ENCODE results near the gene CPED1. TPM values are rescaled to one million over a fixed set of nuclear protein-coding genes. Genes with fewer than 3 reads are reported as not detected.
"Not testable (repeated sequence)": the region's sequence is repeated elsewhere in the genome, so short reads cannot be mapped to it uniquely, and the experiment has no call there.

CPED1 gene
- total RNA-seq, 4 donors from 2014 or later = 7.4 to 19.6 (median 11.4) TPM

- Histone ChIP-seq H3K4me3 (replicated peaks in 1 of 3) (no peak overlapping the region), H3K27ac (no peak overlapping the region), H3K4me1 (no peaks in the 10 kb centered on the region), H3K9me3 (no peaks in the 10 kb centered on the region), H3K27me3 (no peaks in the 10 kb centered on the region), H3K36me3 (no peaks in the 10 kb centered on the region)
- 73 to 79% methylated on average over 4 of the region's 4 CpGs for WGBS, 2 donors
- intact Hi-C loops (cut with DNase I) = no loop called here
- no peak for DNase-seq
- no peak for TF ChIP-seq CTCF (IDR thresholded peaks at IDR 0.05)
- no peak for TF ChIP-seq POLR2A (IDR thresholded peaks at IDR 0.05)
Measured at GRCh38 chr7:121069346-121070100, 81.0 kb downstream of the CPED1 start.

- 100% methylated on average over 1 of the region's 1 CpG for WGBS, 2 donors
- Histone ChIP-seq H3K4me1 (no peaks in the 10 kb centered on the region), H3K36me3 (no peaks in the 10 kb centered on the region), H3K4me3 (replicated peaks in 1 of 3) (no peak overlapping the region), H3K27ac (no peak overlapping the region), H3K27me3 (no peaks in the 10 kb centered on the region), H3K9me3 (no peaks in the 10 kb centered on the region)
- intact Hi-C loops (cut with DNase I) = no loop called here
- no peak for DNase-seq
- TF ChIP-seq CTCF (IDR thresholded peaks at IDR 0.05) = no peak
- TF ChIP-seq POLR2A (IDR thresholded peaks at IDR 0.05) = no peak
Measured at GRCh38 chr7:121071132-121071531, 82.6 kb downstream of the CPED1 start.

GRCh38 chr7:121071662-121072061 lies 83.2 kb downstream of the CPED1 start:
- TF ChIP-seq CTCF (IDR thresholded peaks at IDR 0.05) (no peak), POLR2A (IDR thresholded peaks at IDR 0.05) (no peak)
- Histone ChIP-seq H3K4me1 (no peaks in the 10 kb centered on the region), H3K4me3 (replicated peaks in 1 of 3) (no peak overlapping the region), H3K27me3 (no peaks in the 10 kb centered on the region), H3K27ac (no peak overlapping the region), H3K36me3 (no peaks in the 10 kb centered on the region), H3K9me3 (no peaks in the 10 kb centered on the region)
- WGBS, 2 donors = 71 to 94% methylated on average over 2 of the region's 2 CpGs
- DNase-seq = no peak
- intact Hi-C loops (cut with DNase I) = no loop called here

GRCh38 chr7:121072826-121073225 lies 84.3 kb downstream of the CPED1 start:
- Histone ChIP-seq H3K4me3 (replicated peaks in 1 of 3) (no peak overlapping the region), H3K4me1 (no peaks in the 10 kb centered on the region), H3K27me3 (no peaks in the 10 kb centered on the region), H3K9me3 (no peaks in the 10 kb centered on the region), H3K27ac (no peak overlapping the region), H3K36me3 (no peaks in the 10 kb centered on the region)
- intact Hi-C loops (cut with DNase I) = no loop called here
- TF ChIP-seq CTCF (IDR thresholded peaks at IDR 0.05) (no peak), POLR2A (IDR thresholded peaks at IDR 0.05) (no peak)
- WGBS, 2 donors = 71 to 84% methylated on average over 2 of the region's 2 CpGs
- no peak for DNase-seq

GRCh38 chr7:121073463-121074099 lies 85.1 kb downstream of the CPED1 start:
- H3K4me1 ChIP-seq = no peaks in the 10 kb centered on the region
- intact Hi-C loops (cut with DNase I) = no loop called here
- H3K27ac ChIP-seq = no peak overlapping the region

GRCh38 chr7:121075424-121075841 lies 86.9 kb downstream of the CPED1 start:
- H3K9me3 ChIP-seq; DNase-seq; H3K36me3 ChIP-seq; H3K4me3 ChIP-seq (replicated peaks in 1 of 3); intact Hi-C loops (cut with DNase I); H3K27ac ChIP-seq; H3K27me3 ChIP-seq; H3K4me1 ChIP-seq: not testable (repeated sequence)
- 89 to 95% methylated on average over 5 of the region's 5 CpGs for WGBS, 2 donors

More at GRCh38 chr7:121073463-121074099, 85.1 kb downstream of the CPED1 start:
- Histone ChIP-seq H3K27me3 (no peaks in the 10 kb centered on the region), H3K4me3 (replicated peaks in 1 of 3) (no peak overlapping the region), H3K9me3 (no peaks in the 10 kb centered on the region), H3K36me3 (no peaks in the 10 kb centered on the region)
- TF ChIP-seq CTCF (IDR thresholded peaks at IDR 0.05) = no peak
- TF ChIP-seq POLR2A (IDR thresholded peaks at IDR 0.05) = no peak
- WGBS, 2 donors = 86 to 92% methylated on average over 3 of the region's 3 CpGs
- DNase-seq = no peak
